Activated naive CD8-positive, alpha-beta T cell treated with anti-CD3 and anti-CD28 coated beads for 36 hours (primary cell): Measurements from ENCODE around the gene SLCO6A1. TPM values are rescaled to one million over a fixed set of nuclear protein-coding genes. Genes with fewer than 3 reads are reported as not detected.
"Not testable (repeated sequence)": the region's sequence is repeated elsewhere in the genome, so short reads cannot be mapped to it uniquely, and the experiment has no call there.

Experiments
- DNase-seq: peaks from one replicate; pipeline ENCODE4 v3.0.0; 2021
- H3K27ac Mint-ChIP-seq: one replicate; pipeline ENCODE4 v1.8.0; 2022; ENCODE audit warnings: mild to moderate bottlenecking, moderate library complexity, mixed read lengths
- H3K27me3 Mint-ChIP-seq: one replicate; pipeline ENCODE4 v1.8.0; 2022; ENCODE audit warnings: mild to moderate bottlenecking, mixed read lengths
- H3K36me3 Mint-ChIP-seq: one replicate; pipeline ENCODE4 v1.8.0; 2021; ENCODE audit warnings: mild to moderate bottlenecking, mixed read lengths
- H3K4me1 Mint-ChIP-seq: one replicate; pipeline ENCODE4 v1.8.0; 2021; ENCODE audit warnings: mixed read lengths
- H3K4me3 Mint-ChIP-seq: one replicate; pipeline ENCODE4 v1.8.0; 2022; ENCODE audit warnings: mild to moderate bottlenecking, moderate library complexity, mixed read lengths
- H3K9me3 Mint-ChIP-seq: one replicate; pipeline ENCODE4 v1.8.0; 2022; ENCODE audit warnings: mixed read lengths
- total RNA-seq, 2 experiments: library from RNA; stranded (reverse); gene quantifications; one replicate each; pipeline ENCODE4 v1.2.3, GENCODE V29; 2021

SLCO6A1 gene
- total RNA-seq, 2 experiments from 2014 or later, result not detected

DNA sequence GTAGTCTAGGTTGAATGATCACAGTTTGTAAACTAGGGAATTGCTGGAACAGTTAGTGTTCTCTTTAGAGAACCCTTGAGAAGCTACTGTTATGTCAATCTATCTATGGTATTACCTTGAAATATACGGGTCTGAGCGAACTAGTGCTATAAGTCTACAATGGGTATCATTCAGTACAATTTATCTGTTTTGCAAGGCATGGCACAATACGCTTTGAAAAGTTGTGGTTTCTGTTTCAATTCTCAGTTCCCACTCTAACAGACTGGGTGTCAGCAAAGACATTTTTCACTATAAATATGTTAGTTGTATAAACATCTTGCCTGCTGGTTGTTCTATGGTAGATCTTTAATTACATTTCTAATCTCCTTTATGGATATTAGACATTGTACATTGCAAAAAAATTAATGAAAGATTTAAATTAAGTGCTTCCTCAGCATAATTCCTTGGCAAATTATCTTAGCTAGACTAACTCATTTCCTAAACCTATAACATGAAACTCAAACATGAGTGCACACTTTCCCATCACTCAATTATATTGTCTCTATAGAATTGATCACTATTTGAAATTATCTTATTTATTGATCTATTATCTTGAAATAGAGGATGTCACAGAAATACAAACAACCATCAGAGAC is 24.9 kb upstream of the SLCO6A1 start:
- DNase-seq, result no peak
- H3K4me3 Mint-ChIP-seq, result no peak overlapping the region
- no peaks in the 10 kb centered on the region for H3K27me3 Mint-ChIP-seq
- H3K9me3 Mint-ChIP-seq, result peaks cover 6% of the 10 kb centered on the region
- H3K36me3 Mint-ChIP-seq, result no peaks in the 10 kb centered on the region
- no peak overlapping the region for H3K27ac Mint-ChIP-seq
- H3K4me1 Mint-ChIP-seq, result no peaks in the 10 kb centered on the region

- no peak overlapping the region for H3K4me3 Mint-ChIP-seq
Observed at GRCh38 chr5:102511666-102512065, 12.9 kb upstream of the SLCO6A1 start.

DNA sequence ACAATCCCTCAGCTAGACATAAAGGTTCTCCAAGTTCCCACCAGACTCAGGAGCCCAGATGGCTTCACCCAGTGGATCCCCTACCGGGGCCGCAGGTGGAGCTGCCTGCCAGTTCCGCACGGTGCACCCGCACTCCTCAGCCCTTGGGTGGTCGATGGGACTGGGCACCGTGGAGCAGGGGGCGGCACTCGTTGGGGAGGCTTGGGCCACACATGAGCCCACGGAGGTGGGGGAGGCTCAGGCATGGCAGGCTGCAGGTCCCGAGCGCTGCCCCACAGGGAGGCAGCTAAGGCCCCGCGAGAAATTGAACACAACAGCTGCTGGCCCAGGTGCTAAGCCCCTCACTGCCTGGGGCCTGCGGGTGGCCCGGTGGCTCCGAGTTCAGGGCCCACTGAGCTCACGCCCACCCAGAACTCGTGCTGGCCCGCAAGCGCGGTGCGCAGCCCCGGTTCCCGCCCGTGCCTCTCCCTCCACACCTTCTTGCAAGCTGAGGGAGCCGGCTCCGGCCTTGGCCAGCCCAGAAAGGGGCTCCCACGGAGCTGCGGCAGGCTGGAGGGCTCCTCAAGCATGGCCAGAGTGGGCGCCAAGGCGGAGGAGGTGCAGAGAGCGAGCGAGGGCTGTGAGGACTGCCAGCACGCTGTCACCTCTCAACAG is 7.4 kb downstream of the SLCO6A1 start:
- H3K27ac Mint-ChIP-seq, H3K4me1 Mint-ChIP-seq, H3K36me3 Mint-ChIP-seq, H3K27me3 Mint-ChIP-seq, DNase-seq, H3K4me3 Mint-ChIP-seq, H3K9me3 Mint-ChIP-seq: not testable (repeated sequence)

More at GRCh38 chr5:102511666-102512065, 12.9 kb upstream of the SLCO6A1 start:
- Mint-ChIP-seq H3K9me3 (no peaks in the 10 kb centered on the region), H3K36me3 (no peaks in the 10 kb centered on the region), H3K4me1 (no peaks in the 10 kb centered on the region), H3K27ac (no peak overlapping the region), H3K27me3 (peaks cover 4% of the 10 kb centered on the region)
- DNase-seq, result no peak

DNA sequence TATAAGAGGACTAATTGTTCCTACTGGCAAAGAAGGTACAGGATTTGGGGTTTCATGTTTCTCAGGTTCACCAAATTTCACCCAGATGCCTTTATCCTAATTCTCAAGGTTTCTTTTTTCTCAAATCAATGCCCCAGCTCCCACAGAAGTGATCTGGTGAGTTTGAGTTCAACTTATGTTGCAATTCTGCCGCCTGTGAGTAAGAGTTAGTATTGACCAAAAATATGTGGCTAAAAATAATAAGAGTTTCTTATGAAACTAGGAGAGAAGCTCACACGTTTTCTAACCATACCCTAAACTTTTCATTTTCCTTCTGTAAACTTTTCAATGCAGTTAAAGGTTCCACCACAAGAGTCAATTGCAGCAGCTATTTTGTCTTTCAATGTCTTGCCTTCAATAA is 15.1 kb downstream of the SLCO6A1 start:
- DNase-seq, result no peak
- Mint-ChIP-seq H3K4me1 (no peaks in the 10 kb centered on the region), H3K27me3 (peaks cover 3% of the 10 kb centered on the region), H3K36me3 (no peaks in the 10 kb centered on the region), H3K4me3 (no peak overlapping the region), H3K9me3 (no peaks in the 10 kb centered on the region), H3K27ac (no peak overlapping the region)

- no peak overlapping the region for H3K4me3 Mint-ChIP-seq
- H3K36me3 Mint-ChIP-seq, result no peaks in the 10 kb centered on the region
- H3K4me1 Mint-ChIP-seq, result no peaks in the 10 kb centered on the region
Observed at GRCh38 chr5:102481054-102481715, 17.6 kb downstream of the SLCO6A1 start.

GRCh38 chr5:102453716-102454115 is 45.1 kb downstream of the SLCO6A1 start:
- H3K4me1 Mint-ChIP-seq, result no peaks in the 10 kb centered on the region
- H3K27ac Mint-ChIP-seq, result no peak overlapping the region
- H3K36me3 Mint-ChIP-seq, result no peaks in the 10 kb centered on the region
- H3K27me3 Mint-ChIP-seq, result no peaks in the 10 kb centered on the region
- no peak overlapping the region for H3K4me3 Mint-ChIP-seq
- H3K9me3 Mint-ChIP-seq, result no peaks in the 10 kb centered on the region
- DNase-seq, result no peak

More at GRCh38 chr5:102481054-102481715, 17.6 kb downstream of the SLCO6A1 start:
- Mint-ChIP-seq H3K27ac (no peak overlapping the region), H3K9me3 (no peaks in the 10 kb centered on the region), H3K27me3 (no peaks in the 10 kb centered on the region)
- no peak for DNase-seq

DNA sequence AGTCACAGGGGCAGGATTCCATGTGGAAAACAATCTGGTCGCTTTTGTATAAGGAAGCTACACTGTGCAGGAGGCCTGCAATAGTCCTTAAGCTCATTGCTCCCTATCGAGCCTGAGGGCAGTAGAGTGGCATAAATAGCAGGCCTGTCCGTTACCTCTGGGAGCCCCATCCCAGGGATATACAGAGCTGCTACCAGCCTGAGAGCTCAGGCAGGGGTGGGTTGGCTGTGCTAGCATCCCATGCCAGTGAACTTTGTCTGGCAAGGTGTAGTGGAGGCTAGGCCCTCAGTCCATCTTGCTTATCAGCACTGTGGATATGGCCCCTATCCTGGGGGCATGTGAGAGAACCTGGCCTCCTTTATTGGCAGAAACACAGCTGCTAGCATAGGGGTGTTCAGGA is 47.7 kb downstream of the SLCO6A1 start:
- H3K9me3 Mint-ChIP-seq, result no peaks in the 10 kb centered on the region
- no peak for DNase-seq
- H3K27ac Mint-ChIP-seq, result no peak overlapping the region
- no peaks in the 10 kb centered on the region for H3K36me3 Mint-ChIP-seq
- H3K4me3 Mint-ChIP-seq, result no peak overlapping the region
- no peaks in the 10 kb centered on the region for H3K27me3 Mint-ChIP-seq
- H3K4me1 Mint-ChIP-seq, result no peaks in the 10 kb centered on the region

DNA sequence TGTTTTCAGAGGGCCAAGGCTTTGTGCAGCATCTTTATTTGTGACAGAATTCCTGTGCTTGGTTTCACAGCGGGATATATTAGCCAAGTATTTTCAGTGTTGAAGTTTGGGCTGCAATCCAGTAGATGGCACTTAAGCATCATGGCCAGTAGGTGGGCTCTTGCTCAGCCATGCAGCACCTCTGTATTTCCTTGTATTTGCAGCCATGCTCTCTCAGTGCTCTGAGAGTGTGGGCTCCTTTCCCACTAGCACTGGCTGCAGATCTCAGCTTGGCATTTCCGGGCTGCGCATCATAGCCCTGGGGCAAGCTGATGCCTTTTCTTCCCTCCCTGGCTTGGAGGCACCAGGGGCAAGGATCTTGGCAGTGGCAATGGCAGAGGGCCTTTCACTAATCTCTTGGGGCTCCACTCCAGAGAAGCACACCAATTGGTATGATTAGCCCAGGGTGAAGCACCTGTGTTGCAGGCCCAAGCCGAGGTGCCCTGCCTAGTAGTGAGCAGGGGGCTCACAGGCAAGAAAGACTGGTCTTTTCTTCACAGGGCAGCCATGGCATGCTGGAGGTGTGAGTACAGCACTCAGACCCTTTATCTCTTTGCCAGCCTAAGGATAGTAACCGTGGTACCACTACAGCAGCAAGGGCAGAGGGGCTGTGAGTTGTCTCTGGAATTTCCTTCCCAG is 48.3 kb downstream of the SLCO6A1 start:
- H3K9me3 Mint-ChIP-seq, result no peaks in the 10 kb centered on the region
- no peak overlapping the region for H3K4me3 Mint-ChIP-seq
- H3K36me3 Mint-ChIP-seq, result no peaks in the 10 kb centered on the region
- no peaks in the 10 kb centered on the region for H3K27me3 Mint-ChIP-seq
- no peak overlapping the region for H3K27ac Mint-ChIP-seq
- DNase-seq, result no peak
- no peaks in the 10 kb centered on the region for H3K4me1 Mint-ChIP-seq

- Mint-ChIP-seq H3K36me3 (no peaks in the 10 kb centered on the region), H3K27me3 (no peaks in the 10 kb centered on the region), H3K4me1 (no peaks in the 10 kb centered on the region), H3K9me3 (peaks cover 5% of the 10 kb centered on the region), H3K4me3 (no peak overlapping the region), H3K27ac (no peak overlapping the region)
- no peak for DNase-seq
Observed at GRCh38 chr5:102433473-102433872, 65.3 kb downstream of the SLCO6A1 start.

- no peaks in the 10 kb centered on the region for H3K4me1 Mint-ChIP-seq
- DNase-seq, result no peak
- H3K4me3 Mint-ChIP-seq, result no peak overlapping the region
- H3K27me3 Mint-ChIP-seq, result no peaks in the 10 kb centered on the region
- no peak overlapping the region for H3K27ac Mint-ChIP-seq
- H3K9me3 Mint-ChIP-seq, result peaks cover 14% of the 10 kb centered on the region
- no peaks in the 10 kb centered on the region for H3K36me3 Mint-ChIP-seq
Observed at GRCh38 chr5:102421647-102422046, 77.2 kb downstream of the SLCO6A1 start.

DNA sequence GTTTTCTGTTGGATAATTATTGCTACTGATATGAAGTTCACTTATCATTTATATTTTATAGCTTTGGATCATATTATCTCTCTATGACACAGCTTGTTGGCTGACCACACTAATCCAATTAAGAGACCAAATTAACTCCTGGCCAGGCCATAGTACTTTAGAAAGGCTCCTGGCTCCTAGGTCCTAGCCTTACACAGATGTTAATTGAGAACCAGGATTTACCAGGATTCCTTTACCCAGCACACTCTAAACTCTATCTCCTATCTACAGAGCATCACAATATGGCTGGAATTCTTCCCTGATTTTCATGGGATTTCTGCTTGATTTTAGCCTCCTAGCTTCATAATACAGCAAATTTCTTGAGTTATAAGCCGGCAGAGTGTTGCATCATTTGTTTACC is 80.3 kb downstream of the SLCO6A1 start:
- Mint-ChIP-seq H3K27me3 (no peaks in the 10 kb centered on the region), H3K27ac (no peak overlapping the region), H3K36me3 (no peaks in the 10 kb centered on the region), H3K9me3 (no peaks in the 10 kb centered on the region), H3K4me3 (no peak overlapping the region), H3K4me1 (no peaks in the 10 kb centered on the region)
- DNase-seq, result no peak

DNA sequence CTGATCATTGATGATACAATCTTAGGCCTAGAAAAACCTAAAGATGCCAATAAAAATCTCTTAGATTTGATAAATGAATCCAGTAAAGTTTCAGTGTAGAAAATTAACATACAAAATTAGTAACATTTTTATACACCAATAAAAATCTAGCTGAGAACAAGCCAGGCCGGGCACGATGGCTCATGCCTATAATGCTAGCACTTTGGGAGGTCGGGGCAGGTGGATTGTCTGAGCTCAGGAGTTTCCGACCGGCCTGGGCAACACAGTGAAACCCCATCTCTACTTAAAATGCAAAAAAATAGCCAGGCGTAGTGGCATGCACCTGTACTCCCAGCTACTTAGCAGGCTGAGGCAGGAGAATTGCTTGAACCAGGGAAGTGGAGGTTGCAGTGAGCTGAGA is 84.4 kb downstream of the SLCO6A1 start:
- no peaks in the 10 kb centered on the region for H3K27me3 Mint-ChIP-seq
- DNase-seq, result no peak
- H3K9me3 Mint-ChIP-seq, result no peaks in the 10 kb centered on the region
- H3K27ac Mint-ChIP-seq, result no peak overlapping the region
- no peak overlapping the region for H3K4me3 Mint-ChIP-seq
- H3K4me1 Mint-ChIP-seq, result no peaks in the 10 kb centered on the region
- H3K36me3 Mint-ChIP-seq, result no peaks in the 10 kb centered on the region

DNA sequence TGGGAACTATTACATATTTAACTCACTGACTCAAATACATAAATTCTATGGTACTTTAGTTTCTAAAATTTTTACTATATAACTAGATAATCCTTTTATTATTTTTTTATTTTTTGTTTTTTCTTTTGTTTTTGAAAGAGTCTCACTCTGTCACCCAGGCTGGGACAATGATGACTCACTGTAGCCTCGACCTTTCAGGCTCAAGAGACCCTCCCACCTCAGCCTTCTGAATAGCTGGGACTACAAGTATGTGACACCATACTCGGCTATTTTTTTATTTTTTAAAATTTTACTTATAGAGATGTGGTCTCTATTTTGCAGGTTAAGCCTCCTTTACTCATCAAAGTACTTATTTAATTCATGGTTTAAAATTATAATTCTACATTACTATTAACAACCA is 110.6 kb downstream of the SLCO6A1 start:
- Mint-ChIP-seq H3K9me3 (peaks cover 11% of the 10 kb centered on the region), H3K27ac (no peak overlapping the region), H3K4me1 (no peaks in the 10 kb centered on the region), H3K36me3 (no peaks in the 10 kb centered on the region), H3K4me3 (no peak overlapping the region), H3K27me3 (peaks cover 4% of the 10 kb centered on the region)
- no peak for DNase-seq

GRCh38 chr5:102385365-102385764 is 113.4 kb downstream of the SLCO6A1 start:
- no peaks in the 10 kb centered on the region for H3K27me3 Mint-ChIP-seq
- H3K4me3 Mint-ChIP-seq, result no peak overlapping the region
- H3K27ac Mint-ChIP-seq, result no peak overlapping the region
- peaks cover 11% of the 10 kb centered on the region for H3K9me3 Mint-ChIP-seq
- DNase-seq, result no peak
- H3K36me3 Mint-ChIP-seq, result no peaks in the 10 kb centered on the region
- H3K4me1 Mint-ChIP-seq, result no peaks in the 10 kb centered on the region

DNA sequence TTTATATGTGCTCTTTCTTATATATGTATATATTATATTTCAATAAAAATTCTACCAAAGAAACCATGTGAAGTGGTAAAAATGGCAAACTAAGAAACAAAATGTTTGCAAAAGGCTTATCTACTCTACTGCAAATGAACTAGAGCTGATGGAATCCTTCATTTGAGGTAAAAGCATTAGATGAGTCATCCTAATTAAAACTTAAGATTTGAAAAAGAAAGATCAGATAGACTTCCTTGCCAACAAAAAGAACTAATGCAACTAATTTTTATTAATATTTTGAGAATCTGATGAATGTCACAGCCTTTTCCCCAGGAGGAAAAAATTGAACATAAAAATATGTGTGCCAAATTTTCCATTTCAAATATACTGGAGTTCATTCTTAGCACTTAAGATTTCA is 118.6 kb downstream of the SLCO6A1 start:
- no peaks in the 10 kb centered on the region for H3K4me1 Mint-ChIP-seq
- no peaks in the 10 kb centered on the region for H3K27me3 Mint-ChIP-seq
- no peaks in the 10 kb centered on the region for H3K36me3 Mint-ChIP-seq
- H3K4me3 Mint-ChIP-seq, result no peak overlapping the region
- no peak overlapping the region for H3K27ac Mint-ChIP-seq
- DNase-seq, result no peak
- peaks cover 4% of the 10 kb centered on the region for H3K9me3 Mint-ChIP-seq
